ENCODE measurements around the gene EMC8.
A peak's percentile ranks its signal among the peaks of the same experiment; 100 is the strongest.
"Not testable (repeated sequence)": the region's sequence is repeated elsewhere in the genome, so short reads cannot be mapped to it uniquely, and the experiment has no call there.

The EMC8 gene

GRCh38 chr16:85835227-85835751 is 35.9 kb upstream of the EMC8 start:
- no peak for DNase-seq (ENCODE audit: low read depth in 1 of 2, low spot score in 1 of 2)

GRCh38 chr16:85834741-85835140 is 35.4 kb upstream of the EMC8 start:
- DNase-seq (ENCODE audit: low read depth in 1 of 2, low spot score in 1 of 2): no peak

- no peak for DNase-seq (ENCODE audit: low read depth in 1 of 2, low spot score in 1 of 2)
Observed at GRCh38 chr16:85833219-85833920, 34.0 kb upstream of the EMC8 start.

GRCh38 chr16:85832570-85833218 is 33.4 kb upstream of the EMC8 start:
- no peak for DNase-seq (ENCODE audit: low read depth in 1 of 2, low spot score in 1 of 2)

- DNase-seq (ENCODE audit: low read depth in 1 of 2, low spot score in 1 of 2): no peak
Observed at GRCh38 chr16:85830821-85831220, 31.5 kb upstream of the EMC8 start.

GRCh38 chr16:85829751-85830445 is 30.6 kb upstream of the EMC8 start:
- no peak for DNase-seq (ENCODE audit: low read depth in 1 of 2, low spot score in 1 of 2)

GRCh38 chr16:85829171-85829719 is 29.9 kb upstream of the EMC8 start:
- no peak for DNase-seq (ENCODE audit: low read depth in 1 of 2, low spot score in 1 of 2)

GRCh38 chr16:85828166-85828565 is 28.8 kb upstream of the EMC8 start:
- DNase-seq (ENCODE audit: low read depth in 1 of 2, low spot score in 1 of 2): no peak

- no peak for DNase-seq (ENCODE audit: low read depth in 1 of 2, low spot score in 1 of 2)
Observed at GRCh38 chr16:85826686-85827247, 27.4 kb upstream of the EMC8 start.

GRCh38 chr16:85825326-85825725 is 26.0 kb upstream of the EMC8 start:
- no peak for DNase-seq (ENCODE audit: low read depth in 1 of 2, low spot score in 1 of 2)

GRCh38 chr16:85824161-85825135 is 25.1 kb upstream of the EMC8 start:
- DNase-seq (ENCODE audit: low read depth in 1 of 2, low spot score in 1 of 2): no peak

GRCh38 chr16:85823328-85823920 is 24.1 kb upstream of the EMC8 start:
- no peak for DNase-seq (ENCODE audit: low read depth in 1 of 2, low spot score in 1 of 2)

GRCh38 chr16:85822145-85822544 is 22.8 kb upstream of the EMC8 start:
- no peak for DNase-seq (ENCODE audit: low read depth in 1 of 2, low spot score in 1 of 2)

GRCh38 chr16:85821390-85822135 is 22.2 kb upstream of the EMC8 start:
- DNase-seq (ENCODE audit: low read depth in 1 of 2, low spot score in 1 of 2): peak; percentile 76 to 85

GRCh38 chr16:85820604-85821372 is 21.4 kb upstream of the EMC8 start:
- no peak for DNase-seq (ENCODE audit: low read depth in 1 of 2, low spot score in 1 of 2)

GRCh38 chr16:85819771-85820170 is 20.4 kb upstream of the EMC8 start:
- no peak for DNase-seq (ENCODE audit: low read depth in 1 of 2, low spot score in 1 of 2)

GRCh38 chr16:85819245-85819644 is 19.9 kb upstream of the EMC8 start:
- peak; percentile 71 to 86 for DNase-seq (ENCODE audit: low read depth in 1 of 2, low spot score in 1 of 2)

- DNase-seq (ENCODE audit: low read depth in 1 of 2, low spot score in 1 of 2): not testable (repeated sequence)
Observed at GRCh38 chr16:85817195-85817594, 17.9 kb upstream of the EMC8 start.
